GM12878 (cell line): ENCODE data around the gene ANXA11. TPM values are rescaled to one million over a fixed set of nuclear protein-coding genes. Genes with fewer than 3 reads are reported as not detected.
A peak's percentile ranks its signal among the peaks of the same experiment; 100 is the strongest.

Source experiments
- CTCF ChIP-seq, 3 experiments: IDR thresholded peaks in 2 of 3; conservative IDR thresholded peaks in 1 of 3; 2 replicates each; pipeline ENCODE4 v1.5.1; 2011; ENCODE audit warnings: low read depth in 3 of 3, low read length in 3 of 3, mild to moderate bottlenecking in 3 of 3, control low read depth in 2 of 3, moderate library complexity in 2 of 3, inconsistent platforms in 1 of 3, mixed read lengths in 1 of 3; ENCODE audit not compliant: control insufficient read depth in 2 of 3, insufficient read depth in 1 of 3; ENCODE audit errors: extremely low read depth in 1 of 3
- CUX1 ChIP-seq: IDR thresholded peaks from 2 replicates; pipeline ENCODE4 v1.6.1; 2012; ENCODE audit warnings: improper control_type of control experiment, low read depth, low read length; ENCODE audit not compliant: insufficient replicate concordance
- HCFC1 ChIP-seq: fragments of 150-350 bp; IDR thresholded peaks from 2 replicates; pipeline ENCODE4 v1.6.1; 2014; ENCODE audit warnings: low read length
- HDAC2 ChIP-seq: fragments of 200-600 bp; sonication (generic); IDR thresholded peaks from 2 replicates; pipeline ENCODE4 v1.6.1; 2017
- KLF5 ChIP-seq: fragments of 450-650 bp; IDR thresholded peaks from 2 replicates; pipeline ENCODE4 v1.6.1; 2014; ENCODE audit warnings: mild to moderate bottlenecking; ENCODE audit not compliant: partially characterized antibody
- PRDM15 ChIP-seq: fragments of 450-650 bp; formaldehyde crosslinking; IDR thresholded peaks from 2 replicates; pipeline ENCODE4 v1.4.0; 2020; ENCODE audit warnings: mild to moderate bottlenecking, moderate library complexity
- RELB ChIP-seq: fragments of 450-650 bp; IDR thresholded peaks from 2 replicates; pipeline ENCODE4 v1.6.1; 2017; ENCODE audit warnings: low read depth, mild to moderate bottlenecking, moderate library complexity
- SUPT20H ChIP-seq: IDR thresholded peaks from 2 replicates; pipeline ENCODE4 v1.6.1; 2011; ENCODE audit warnings: low read depth, mild to moderate bottlenecking, low read length, moderate library complexity, borderline replicate concordance; ENCODE audit not compliant: control insufficient read depth
- SUZ12 ChIP-seq: fragments of 200-600 bp; sonication (generic); IDR thresholded peaks from one replicate; pipeline ENCODE4 v1.6.1; 2018; ENCODE audit warnings: antibody characterized with exemption, mild to moderate bottlenecking; ENCODE audit not compliant: unreplicated experiment
- ZBTB4 ChIP-seq: fragments of 450-650 bp; formaldehyde crosslinking; IDR thresholded peaks from 2 replicates; pipeline ENCODE4 v1.4.0; 2022; ENCODE audit warnings: mild to moderate bottlenecking, moderate library complexity
- ZNF274 ChIP-seq: IDR thresholded peaks from one replicate; pipeline ENCODE4 v1.8.0; 2011; ENCODE audit not compliant: insufficient read length, insufficient read depth
- polyA plus RNA-seq, 11 experiments: library from polyadenylated mRNA; depleted of rRNA in 4 of 11; unstranded in 6 of 11; stranded (reverse) in 5 of 11; fragments of >200 nt; fragmentation: Nextera tagmentation in 4 of 11; fragmentation: Illumina TruSeq in 1 of 11; extraction: Ambion mirVana in 4 of 11; extraction: Trizol in 1 of 11; gene quantifications; 1 replicate in 1 of 11; 2 replicates in 10 of 11; pipeline versions ENCODE4 v1.2.1 to v1.2.3, GENCODE V29; 2011 to 2016; ENCODE audit warnings: inconsistent platforms in 2 of 11, missing spikeins in 2 of 11, low read depth in 1 of 11
- total RNA-seq, 4 experiments: library from RNA; depleted of rRNA in 3 of 4; stranded (reverse); fragments of >200 nt in 3 of 4; fragmentation: Illumina TruSeq in 1 of 4; extraction: Trizol in 1 of 4; gene quantifications; 2 replicates each; pipeline versions ENCODE4 v1.2.1 to v1.2.3, GENCODE V29; 2013 to 2021

The ANXA11 gene
- total and polyA plus RNA-seq, 10 of the 15 experiments (the other 5 are each of a cell fraction or from before 2014, with no cell fraction given) = 25.0 to 129 (median 72.2) TPM

- no peak for TF ChIP-seq CUX1
- TF ChIP-seq ZBTB4 (CRISPR knock-in tag) = no peak
- no peak for TF ChIP-seq SUPT20H
- TF ChIP-seq SUZ12 = no peak
- TF ChIP-seq HCFC1 = no peak
- TF ChIP-seq RELB = 0 out of 2 replicates have a peak, but pooled peaks have one; percentile 4
- no peak for TF ChIP-seq ZNF274
- no peak for TF ChIP-seq PRDM15
- TF ChIP-seq KLF5 = no peak
- no peak for TF ChIP-seq HDAC2
- no peak for TF ChIP-seq CTCF (IDR thresholded peaks at IDR 0.05 in 2 of 3, conservative IDR thresholded peaks at IDR 0.05 in 1 of 3; ENCODE audit: control insufficient read depth in 2 of 3, extremely low read depth in 1 of 3, insufficient read depth in 1 of 3, low read depth in 3 of 3, low read length in 3 of 3)
Observed at GRCh38 chr10:80204677-80205476, 460 bp downstream of the ANXA11 start (continued).
